NCI-H146 treated with DMSO at 0.1 percent for 48 hours (cell line): ENCODE data around the gene TBX6.
"Not testable (repeated sequence)": the region's sequence is repeated elsewhere in the genome, so short reads cannot be mapped to it uniquely, and the experiment has no call there.

ENCODE experiments used
- DNase-seq: peaks from one replicate; lab custom pipeline; 2025; ENCODE audit not compliant: unreplicated experiment; lab: John Stamatoyannopoulos, UW

TBX6 gene

GRCh38 chr16:30091474-30092372 lies at the start of gene TBX6:
Gene TBX6, minus strand, starts transcription at chr16:30091924. Its CDS starts 731 bp downstream, at chr16:30091193.
- DNase-seq: peak; percentile 80

GRCh38 chr16:30139583-30140481 lies 48.1 kb upstream of the TBX6 start:
- DNase-seq: peak; percentile 27

- DNase-seq: no peak
Measured at GRCh38 chr16:30137897-30138296, 46.2 kb upstream of the TBX6 start.

GRCh38 chr16:30136971-30137605 lies 45.4 kb upstream of the TBX6 start:
- no peak for DNase-seq

GRCh38 chr16:30132591-30132990 lies 40.9 kb upstream of the TBX6 start:
- DNase-seq: no peak

- DNase-seq: peak; percentile 6
Measured at GRCh38 chr16:30131869-30132475, 40.2 kb upstream of the TBX6 start.

- no peak for DNase-seq
Measured at GRCh38 chr16:30127993-30128392, 36.3 kb upstream of the TBX6 start.

GRCh38 chr16:30125690-30126089 lies 34.0 kb upstream of the TBX6 start:
- not testable (repeated sequence) for DNase-seq

GRCh38 chr16:30124985-30125379 lies 33.3 kb upstream of the TBX6 start:
- DNase-seq: no peak

- DNase-seq: peak; percentile 39
Measured at GRCh38 chr16:30122604-30123160, 31.0 kb upstream of the TBX6 start.

GRCh38 chr16:30121741-30122571 lies 30.2 kb upstream of the TBX6 start:
- no peak for DNase-seq

GRCh38 chr16:30120340-30121105 lies 28.8 kb upstream of the TBX6 start:
- no peak for DNase-seq

GRCh38 chr16:30119428-30119827 lies 27.7 kb upstream of the TBX6 start:
- no peak for DNase-seq

GRCh38 chr16:30117768-30118167 lies 26.0 kb upstream of the TBX6 start:
- no peak for DNase-seq

GRCh38 chr16:30116291-30117207 lies 24.8 kb upstream of the TBX6 start:
- no peak for DNase-seq

GRCh38 chr16:30115238-30115637 lies 23.5 kb upstream of the TBX6 start:
- DNase-seq: peak; percentile 20

- not testable (repeated sequence) for DNase-seq
Measured at GRCh38 chr16:30114833-30115232, 23.1 kb upstream of the TBX6 start.

GRCh38 chr16:30114411-30114810 lies 22.7 kb upstream of the TBX6 start:
- no peak for DNase-seq
